ENCODE results near the gene STPG2. TPM values are rescaled to one million over a fixed set of nuclear protein-coding genes. Genes with fewer than 3 reads are reported as not detected.

Gene STPG2
- total RNA-seq, 1 experiment from 2014 or later = not detected

DNA sequence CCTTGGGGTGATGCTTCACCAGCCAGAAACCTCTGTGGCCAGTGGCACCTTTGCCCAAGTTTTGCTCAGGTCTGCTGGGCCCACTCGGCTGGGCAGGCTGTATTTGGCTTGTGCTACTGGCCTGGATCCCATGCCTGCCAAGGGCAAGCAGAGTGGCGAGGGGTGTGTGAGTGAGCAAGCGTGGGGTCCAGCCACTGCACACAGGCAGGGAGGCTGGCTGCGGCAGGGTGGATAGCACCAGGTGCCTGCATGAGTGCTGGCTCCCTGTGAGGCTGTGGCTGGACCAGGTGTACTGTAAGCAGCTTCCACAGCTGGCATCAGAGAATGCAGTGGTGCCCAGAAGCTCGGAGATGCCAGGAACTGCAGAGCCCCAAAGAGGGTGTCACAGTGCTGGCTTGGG, 478.5 kb downstream of the STPG2 start:
- POLR2A ChIA-PET = no interaction called here

DNA sequence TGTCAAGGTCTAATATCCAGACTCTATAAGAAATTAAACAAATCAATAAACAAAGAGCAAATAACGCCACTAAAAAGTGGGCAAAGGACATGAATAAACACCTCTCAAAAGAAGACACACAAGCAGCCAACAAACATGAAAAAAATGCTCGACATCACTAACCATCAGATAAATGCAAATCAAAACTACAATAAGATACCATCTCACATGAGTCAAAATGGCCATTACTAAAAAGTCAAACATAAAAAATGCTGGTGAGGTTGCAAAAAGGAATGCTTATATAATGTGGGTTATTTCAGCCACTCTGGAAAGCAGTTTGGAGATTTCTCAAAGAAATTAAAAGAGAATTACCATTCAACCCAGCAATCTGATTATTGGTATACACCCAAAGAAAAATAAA, 481.1 kb downstream of the STPG2 start:
- no peak overlapping the region for H3K27ac ChIP-seq (ENCODE audit: low read length)
- CTCF ChIA-PET = no interaction called here
- no peaks in the 10 kb centered on the region for H3K27me3 ChIP-seq (ENCODE audit: control insufficient read depth, insufficient read depth, low read length)
- H3K9me3 ChIP-seq (ENCODE audit: control insufficient read depth, insufficient read depth, low read depth, low read length) = no peaks in the 10 kb centered on the region
- DNase-seq (ENCODE audit: low read depth, low spot score) (no peak), ATAC-seq (no peak)
- BruUV-seq (replicated peaks) = no TSS peak
- in situ Hi-C loops (cut with HindIII; ENCODE audit: low pct_unique_long_range_greater_than_20kb, low sequenced_read_pairs) = no loop called here
- intact Hi-C loops (cut with micrococcal nuclease; ENCODE audit: unreplicated experiment) = no loop called here
- H3K36me3 ChIP-seq (ENCODE audit: control insufficient read depth, insufficient read depth, low read length) = no peaks in the 10 kb centered on the region
- TF ChIP-seq POLR2AphosphoS5 (IDR thresholded peaks at IDR 0.05; ENCODE audit: low read depth, low read length) (no peak), SIN3A (IDR thresholded peaks at IDR 0.05; ENCODE audit: borderline replicate concordance, insufficient read depth, low read depth, low read length) (no peak), REST (IDR thresholded peaks at IDR 0.05; ENCODE audit: insufficient read depth in 1 of 2, low read depth in 2 of 2, low read length in 1 of 2) (no peak), TCF7L2 (IDR thresholded peaks at IDR 0.05; ENCODE audit: low read depth, low read length) (no peak)
- TF ChIP-seq, protein P1, sequence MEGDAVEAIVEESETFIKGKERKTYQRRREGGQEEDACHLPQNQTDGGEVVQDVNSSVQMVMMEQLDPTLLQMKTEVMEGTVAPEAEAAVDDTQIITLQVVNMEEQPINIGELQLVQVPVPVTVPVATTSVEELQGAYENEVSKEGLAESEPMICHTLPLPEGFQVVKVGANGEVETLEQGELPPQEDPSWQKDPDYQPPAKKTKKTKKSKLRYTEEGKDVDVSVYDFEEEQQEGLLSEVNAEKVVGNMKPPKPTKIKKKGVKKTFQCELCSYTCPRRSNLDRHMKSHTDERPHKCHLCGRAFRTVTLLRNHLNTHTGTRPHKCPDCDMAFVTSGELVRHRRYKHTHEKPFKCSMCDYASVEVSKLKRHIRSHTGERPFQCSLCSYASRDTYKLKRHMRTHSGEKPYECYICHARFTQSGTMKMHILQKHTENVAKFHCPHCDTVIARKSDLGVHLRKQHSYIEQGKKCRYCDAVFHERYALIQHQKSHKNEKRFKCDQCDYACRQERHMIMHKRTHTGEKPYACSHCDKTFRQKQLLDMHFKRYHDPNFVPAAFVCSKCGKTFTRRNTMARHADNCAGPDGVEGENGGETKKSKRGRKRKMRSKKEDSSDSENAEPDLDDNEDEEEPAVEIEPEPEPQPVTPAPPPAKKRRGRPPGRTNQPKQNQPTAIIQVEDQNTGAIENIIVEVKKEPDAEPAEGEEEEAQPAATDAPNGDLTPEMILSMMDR (IDR thresholded peaks at IDR 0.05) = no peak
- no peak overlapping the region for H3K4me3 ChIP-seq (ENCODE audit: low read depth in 2 of 2, low read length in 2 of 2)
- no peaks in the 10 kb centered on the region for H3K4me1 ChIP-seq (ENCODE audit: control insufficient read depth, insufficient read depth, low read length)
- POLR2A ChIA-PET = no interaction called here

More for the DNA sequence above, 478.5 kb downstream of the STPG2 start:
- intact Hi-C loops (cut with micrococcal nuclease; ENCODE audit: unreplicated experiment) = no loop called here
- no peaks in the 10 kb centered on the region for H3K9me3 ChIP-seq (ENCODE audit: control insufficient read depth, insufficient read depth, low read depth, low read length)
- H3K4me3 ChIP-seq (ENCODE audit: low read depth in 2 of 2, low read length in 2 of 2) = no peak overlapping the region
- H3K27me3 ChIP-seq (ENCODE audit: control insufficient read depth, insufficient read depth, low read length) = no peaks in the 10 kb centered on the region
- DNase-seq (ENCODE audit: low read depth, low spot score) (no peak), ATAC-seq (no peak)
- in situ Hi-C loops (cut with HindIII; ENCODE audit: low pct_unique_long_range_greater_than_20kb, low sequenced_read_pairs) = no loop called here
- H3K4me1 ChIP-seq (ENCODE audit: control insufficient read depth, insufficient read depth, low read length) = no peaks in the 10 kb centered on the region
- BruUV-seq (replicated peaks) = no TSS peak
- TF ChIP-seq TCF7L2 (IDR thresholded peaks at IDR 0.05; ENCODE audit: low read depth, low read length) = no peak
- TF ChIP-seq SIN3A (IDR thresholded peaks at IDR 0.05; ENCODE audit: borderline replicate concordance, insufficient read depth, low read depth, low read length) = no peak
- no peak overlapping the region for H3K27ac ChIP-seq (ENCODE audit: low read length)
- no peaks in the 10 kb centered on the region for H3K36me3 ChIP-seq (ENCODE audit: control insufficient read depth, insufficient read depth, low read length)
- CTCF ChIA-PET = no interaction called here

GRCh38 chr4:97656044-97656720, 487.1 kb downstream of the STPG2 start:
- DNase-seq (ENCODE audit: low read depth, low spot score) (no peak), ATAC-seq (no peak)
- H3K36me3 ChIP-seq (ENCODE audit: control insufficient read depth, insufficient read depth, low read length) = no peaks in the 10 kb centered on the region
- ChIA-PET POLR2A (interaction anchor here (0.5 kb wide), 1 partner anchor 1775 kb away, joined by 3 read pairs; no protein-coding TSS in a partner anchor), CTCF (no interaction called here)
- H3K27me3 ChIP-seq (ENCODE audit: control insufficient read depth, insufficient read depth, low read length) = no peaks in the 10 kb centered on the region
- TF ChIP-seq, protein P1 (IDR thresholded peaks at IDR 0.05) = no peak
- no peak for TF ChIP-seq SIN3A (IDR thresholded peaks at IDR 0.05; ENCODE audit: borderline replicate concordance, insufficient read depth, low read depth, low read length)
- intact Hi-C loops (cut with micrococcal nuclease; ENCODE audit: unreplicated experiment) = no loop called here
- no TSS peak for BruUV-seq (replicated peaks)
- H3K27ac ChIP-seq (ENCODE audit: low read length) = no peak overlapping the region
- in situ Hi-C loops (cut with HindIII; ENCODE audit: low pct_unique_long_range_greater_than_20kb, low sequenced_read_pairs) = no loop called here
- no peaks in the 10 kb centered on the region for H3K4me1 ChIP-seq (ENCODE audit: control insufficient read depth, insufficient read depth, low read length)
- no peaks in the 10 kb centered on the region for H3K9me3 ChIP-seq (ENCODE audit: control insufficient read depth, insufficient read depth, low read depth, low read length)
- no peak overlapping the region for H3K4me3 ChIP-seq (ENCODE audit: low read depth in 2 of 2, low read length in 2 of 2)

Measured in Panc1 (cell line).